Germinal center (tissue), 1 donor: ENCODE data around the gene SLAIN2.

Experiments used
- DNase-seq: peaks from one replicate; pipeline ENCODE4 v3.0.0; 2012; ENCODE audit warnings: mixed read lengths, low spot score

Gene SLAIN2

DNA sequence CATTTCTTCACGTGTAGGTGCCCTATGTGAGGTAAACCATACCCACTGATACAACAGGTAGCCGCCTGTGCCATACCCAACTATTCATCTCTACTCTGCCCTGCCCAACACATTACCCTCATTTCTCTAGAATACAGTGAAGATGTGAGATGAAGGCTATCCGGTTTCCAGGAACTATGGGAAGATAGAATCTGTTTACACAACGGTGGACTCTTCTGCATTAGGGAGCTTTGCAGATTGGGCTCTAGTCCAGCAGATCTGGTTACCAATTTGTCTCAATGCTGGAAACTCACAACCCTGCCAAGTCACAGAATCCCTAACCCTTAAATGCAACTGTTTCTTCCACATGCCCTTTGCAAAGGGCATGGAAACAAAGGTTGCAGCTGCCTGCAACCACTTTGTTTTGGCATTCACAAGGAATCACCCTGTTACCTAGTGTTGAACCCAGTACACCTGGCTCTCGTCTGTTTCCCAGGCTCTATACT is 6.4 kb upstream of the SLAIN2 start:
- no peak for DNase-seq

- no peak for DNase-seq
These were observed 5.0 kb upstream of the SLAIN2 start for GRCh38 chr4:48336146-48336870.

GRCh38 chr4:48337731-48338130 is 3.6 kb upstream of the SLAIN2 start:
- DNase-seq: no peak

DNA sequence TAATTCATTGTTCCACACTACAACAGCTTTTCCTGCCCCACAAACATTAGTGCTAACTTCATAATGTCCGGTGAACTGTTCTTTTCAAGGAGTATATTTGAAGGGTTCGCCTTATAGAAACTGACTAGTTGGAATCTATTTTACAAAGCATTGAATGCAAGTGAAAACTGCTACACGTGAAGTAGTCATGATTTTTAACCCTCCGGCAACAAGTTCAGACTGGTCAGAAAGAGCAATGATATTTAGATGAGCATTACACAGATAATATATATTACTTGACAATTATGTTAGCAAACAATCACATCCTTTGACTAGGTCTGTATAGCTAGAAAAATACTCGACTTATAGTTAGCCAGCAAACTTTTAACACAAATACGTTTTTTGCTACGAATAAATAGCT is 1.7 kb upstream of the SLAIN2 start:
- DNase-seq: no peak

- DNase-seq: peak; percentile 36
These were observed 909 bp upstream of the SLAIN2 start for GRCh38 chr4:48340276-48340964.

DNA sequence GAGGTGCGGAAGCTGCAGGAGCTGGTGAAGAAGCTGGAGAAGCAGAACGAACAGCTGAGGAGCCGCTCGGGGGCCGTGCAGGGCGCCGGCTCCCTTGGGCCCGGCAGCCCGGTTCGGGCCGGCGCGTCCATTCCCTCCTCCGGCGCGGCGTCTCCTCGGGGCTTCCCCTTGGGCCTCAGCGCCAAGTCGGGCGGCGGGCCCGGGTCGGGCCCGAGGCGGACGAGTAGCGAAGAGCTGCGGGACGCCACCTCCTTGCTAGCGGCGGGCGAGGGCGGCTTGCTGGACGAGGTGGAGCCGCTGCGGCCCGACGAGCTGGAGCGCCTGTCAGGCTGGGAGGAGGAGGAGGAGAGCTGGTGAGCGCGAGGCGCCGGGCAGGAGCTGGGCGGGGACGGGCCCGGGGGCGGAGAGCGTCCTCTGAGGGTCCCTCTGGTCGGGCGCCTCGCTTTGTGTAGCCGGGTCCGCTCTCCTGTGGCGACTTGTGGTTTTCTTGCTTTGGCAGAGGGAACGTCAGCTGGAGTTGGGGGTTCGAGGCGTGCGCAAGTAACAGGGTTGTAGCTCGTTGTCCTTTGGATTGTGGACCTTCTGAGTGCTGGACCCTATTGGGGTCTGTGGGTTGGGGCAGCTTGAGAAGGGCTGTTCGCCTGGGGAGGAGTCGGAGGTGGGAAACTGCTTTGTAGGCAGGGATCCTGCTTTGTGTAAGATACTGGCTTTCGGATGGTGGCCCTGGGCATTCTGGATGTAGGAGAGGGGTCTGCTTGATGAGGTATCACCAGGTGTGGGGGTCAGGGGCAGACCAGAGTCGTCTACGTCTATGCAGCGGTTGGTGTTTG is 662 bp downstream of the SLAIN2 start:
- peak; percentile 51 for DNase-seq

GRCh38 chr4:48342606-48342880 is 1.2 kb downstream of the SLAIN2 start:
- DNase-seq: peak; percentile 7

DNA sequence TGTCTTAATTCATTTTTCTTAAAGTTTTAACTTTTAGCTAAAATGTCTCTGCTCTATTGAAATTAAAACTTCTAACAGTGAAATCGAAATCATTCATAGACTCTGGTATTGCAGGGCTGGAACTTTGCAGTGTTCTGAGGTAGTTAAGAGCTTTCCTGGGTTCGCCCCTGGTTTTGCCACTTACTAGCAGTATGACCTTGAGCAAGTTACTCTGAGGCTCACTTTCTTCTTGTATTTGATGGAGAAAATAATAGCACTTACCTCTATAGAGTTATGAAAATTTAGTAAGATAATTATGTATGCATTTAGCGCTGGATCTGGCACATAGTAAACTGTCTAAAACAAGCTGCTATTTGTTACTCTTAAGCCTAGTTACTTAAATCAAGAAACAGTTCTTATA is 1.7 kb downstream of the SLAIN2 start:
- no peak for DNase-seq

- no peak for DNase-seq
These were observed 2.2 kb downstream of the SLAIN2 start for GRCh38 chr4:48343551-48343950.

- no peak for DNase-seq
These were observed 4.2 kb downstream of the SLAIN2 start for GRCh38 chr4:48345542-48345941.

DNA sequence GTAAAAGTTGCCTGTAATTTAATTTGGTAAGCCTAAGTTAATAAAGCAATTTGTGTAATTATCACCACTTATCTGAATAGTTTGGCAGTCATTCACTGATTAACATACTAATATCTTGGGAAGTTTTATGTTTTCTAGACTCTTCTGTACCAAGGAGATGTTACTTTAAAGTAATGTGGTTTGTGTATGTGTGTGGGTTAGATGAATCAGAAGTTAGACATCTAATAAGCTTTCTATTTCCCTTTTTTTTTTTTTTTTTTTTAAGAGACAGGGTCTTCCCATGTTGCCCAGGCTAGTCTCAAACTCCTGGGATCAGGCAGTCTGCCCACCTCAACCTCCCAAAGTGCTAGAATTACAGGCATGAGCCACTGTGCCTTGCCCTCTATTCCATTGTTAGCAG is 5.3 kb downstream of the SLAIN2 start:
- no peak for DNase-seq

DNA sequence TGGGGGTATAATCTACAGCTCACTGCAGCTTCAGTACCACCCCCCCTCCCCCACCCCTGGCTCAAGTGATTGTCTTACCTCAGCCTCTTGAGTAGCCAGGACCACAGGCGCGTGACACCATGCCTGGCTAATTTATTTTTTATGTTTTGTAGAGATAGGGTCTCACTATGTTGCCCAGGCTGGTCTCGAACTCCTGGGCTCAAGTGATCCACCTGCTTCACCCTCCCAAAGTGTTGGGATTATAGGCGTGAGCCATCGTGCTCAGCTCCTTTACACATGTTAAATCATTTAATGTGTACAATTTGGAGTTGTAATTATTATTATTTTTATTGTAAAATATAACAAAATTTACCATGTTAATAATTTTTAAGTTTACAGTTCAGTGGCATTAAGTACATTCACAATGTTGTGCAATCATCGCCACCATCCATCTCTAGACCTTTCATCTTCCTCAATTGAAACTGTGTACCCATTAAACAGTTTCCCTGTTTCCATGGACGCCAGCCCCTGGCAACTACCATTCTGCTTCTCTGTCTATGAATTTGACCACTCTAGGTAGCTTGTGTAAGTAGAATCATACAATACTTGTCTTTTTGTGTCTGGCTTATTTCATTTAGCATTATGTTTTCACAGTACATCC is 6.1 kb downstream of the SLAIN2 start:
- no peak for DNase-seq

DNA sequence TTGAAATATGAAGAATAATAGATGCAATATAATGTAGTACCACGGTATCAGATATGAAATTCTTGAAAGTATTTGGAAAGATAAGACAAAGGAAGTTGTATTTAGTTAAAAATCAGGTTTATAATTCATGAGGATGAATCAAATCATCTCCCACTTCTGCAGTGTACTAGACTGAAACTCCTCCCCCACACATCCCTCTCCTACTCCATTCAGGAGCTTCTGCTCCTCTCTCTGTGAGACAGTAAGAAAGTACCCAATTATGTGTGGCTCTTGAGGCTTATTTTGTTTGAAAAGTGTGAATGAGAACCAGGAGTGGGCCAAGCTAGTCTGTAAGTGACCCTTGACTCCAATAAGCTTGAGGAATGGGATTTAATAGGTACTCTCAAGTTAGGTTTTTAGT is 9.5 kb downstream of the SLAIN2 start:
- no peak for DNase-seq

DNA sequence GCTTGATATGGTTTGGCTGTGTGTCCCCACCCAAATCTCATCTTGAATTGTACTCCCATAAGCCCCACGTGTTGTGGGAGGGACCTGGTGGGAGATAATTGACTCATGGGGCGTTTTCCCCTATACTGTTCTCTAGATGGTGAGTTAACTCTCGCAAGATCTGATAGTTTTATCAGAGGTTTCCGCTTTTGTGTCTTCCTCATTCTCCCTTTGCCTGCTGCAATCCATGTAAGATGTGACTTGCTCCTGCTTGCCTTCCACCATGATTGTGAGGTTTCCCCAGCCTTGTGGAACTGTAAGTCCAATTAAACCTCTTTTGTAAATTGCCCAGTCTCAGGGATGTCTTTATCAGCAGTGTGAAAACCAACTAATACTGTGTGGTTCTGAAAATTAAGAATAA is 11.5 kb downstream of the SLAIN2 start:
- no peak for DNase-seq

GRCh38 chr4:48356355-48356754 is 15.0 kb downstream of the SLAIN2 start:
- no peak for DNase-seq

GRCh38 chr4:48360285-48361011 is 19.1 kb downstream of the SLAIN2 start:
- DNase-seq: no peak

DNA sequence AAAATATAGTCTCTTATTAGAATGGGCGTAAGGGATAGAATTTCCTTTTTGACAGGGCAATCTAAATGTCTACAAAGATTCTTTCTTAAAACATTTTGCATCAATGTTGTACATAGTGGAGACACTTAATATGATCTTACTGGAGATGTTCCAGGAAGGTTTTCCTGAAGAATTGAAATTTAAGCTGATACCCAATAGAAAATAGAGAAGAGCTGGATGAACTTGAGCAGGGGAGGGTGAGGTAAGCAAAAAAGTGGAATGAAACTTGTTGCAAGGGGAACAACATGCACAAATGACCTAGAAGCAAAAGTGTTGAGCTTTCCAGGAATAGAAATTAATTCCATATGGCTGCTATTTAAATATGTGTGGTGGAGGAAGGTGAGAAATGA is 19.7 kb downstream of the SLAIN2 start:
- no peak for DNase-seq

DNA sequence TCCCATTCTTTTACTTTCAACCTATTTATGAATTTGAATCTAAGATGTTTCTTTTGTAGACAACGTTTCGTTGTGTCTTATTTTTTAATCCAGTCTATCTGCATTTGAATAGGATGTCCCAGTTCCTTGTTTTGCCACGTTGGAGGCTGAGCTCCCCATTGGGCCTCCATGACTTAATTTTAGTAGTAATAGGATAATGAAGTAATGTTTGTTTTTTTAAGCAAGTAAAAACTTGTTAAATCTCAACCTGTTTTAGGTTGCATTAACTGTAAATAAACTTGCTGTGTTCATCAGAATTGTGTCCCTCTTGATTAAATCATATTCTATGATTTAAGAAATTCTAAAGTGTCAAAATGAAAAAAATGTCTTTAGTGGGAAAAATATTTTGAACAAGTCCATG is 25.3 kb downstream of the SLAIN2 start:
- DNase-seq: no peak

DNA sequence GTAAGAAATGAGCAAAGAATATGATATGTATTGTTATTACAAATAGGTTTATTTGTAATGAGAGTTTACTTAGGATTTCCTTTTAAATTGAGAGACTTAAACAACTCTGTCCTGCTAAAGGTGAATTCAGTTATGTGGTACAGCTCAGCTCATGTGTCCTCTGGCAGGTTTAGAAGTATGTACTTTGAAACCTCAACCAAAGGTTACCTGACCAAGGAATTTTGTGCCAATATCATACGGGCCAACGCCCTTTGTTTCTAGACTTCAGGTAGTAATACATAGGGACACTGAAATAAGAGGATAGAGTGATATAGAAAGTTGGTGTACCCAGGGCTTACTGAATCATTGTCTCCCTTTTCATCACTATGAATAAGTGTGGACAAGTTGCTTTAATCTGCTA is 25.7 kb downstream of the SLAIN2 start:
- DNase-seq: no peak

- DNase-seq: no peak
These were observed 27.1 kb downstream of the SLAIN2 start for GRCh38 chr4:48368389-48368788.

DNA sequence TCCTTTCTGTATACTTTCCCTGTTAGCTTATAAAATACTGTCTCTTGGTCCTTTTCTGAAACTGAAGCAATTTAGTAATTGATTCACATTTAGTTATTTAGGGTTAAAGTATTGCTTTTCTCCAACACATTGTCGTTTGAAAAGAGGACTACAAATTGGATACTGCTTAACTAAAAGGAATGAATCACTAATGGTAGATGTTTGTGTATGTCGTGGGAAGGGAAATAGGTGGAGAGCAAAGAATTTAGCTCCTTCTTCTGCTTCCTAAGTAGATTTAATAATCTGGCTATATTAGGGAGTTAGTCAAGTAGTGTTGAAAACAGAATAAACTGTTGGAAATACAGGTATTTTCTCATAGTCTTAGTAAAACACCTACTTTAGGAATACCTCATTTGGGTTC is 27.9 kb downstream of the SLAIN2 start:
- no peak for DNase-seq

GRCh38 chr4:48369771-48370170 is 28.4 kb downstream of the SLAIN2 start:
- DNase-seq: no peak
